ENCODE data around the gene FUT1.

FUT1 gene

GRCh38 chr19:48760504-48761205 is 8.2 kb upstream of the FUT1 start:
- no peaks in the 10 kb centered on the region for H3K36me3 ChIP-seq (ENCODE audit: control insufficient read depth, insufficient read depth, low read length)
- no peaks in the 10 kb centered on the region for H3K9me3 ChIP-seq (ENCODE audit: control insufficient read depth, insufficient read depth, low read length)
- H3K4me3 ChIP-seq (ENCODE audit: low read depth, low read length) = no peak overlapping the region
- no peak overlapping the region for H3K9ac ChIP-seq (ENCODE audit: low read depth, low read length)
- H3K4me1 ChIP-seq (ENCODE audit: control insufficient read depth, insufficient read depth, low read length) = no peaks in the 10 kb centered on the region
- peaks cover 3% of the 10 kb centered on the region for H3K27me3 ChIP-seq (ENCODE audit: control insufficient read depth, insufficient read depth, low read length)

GRCh38 chr19:48757741-48758144 is 5.3 kb upstream of the FUT1 start:
- no peaks in the 10 kb centered on the region for H3K9me3 ChIP-seq (ENCODE audit: control insufficient read depth, insufficient read depth, low read length)
- H3K36me3 ChIP-seq (ENCODE audit: control insufficient read depth, insufficient read depth, low read length) = peaks cover under 1% of the 10 kb centered on the region
- peaks cover 3% of the 10 kb centered on the region for H3K4me1 ChIP-seq (ENCODE audit: control insufficient read depth, insufficient read depth, low read length)
- peaks cover 3% of the 10 kb centered on the region for H3K27me3 ChIP-seq (ENCODE audit: control insufficient read depth, insufficient read depth, low read length)
- H3K9ac ChIP-seq (ENCODE audit: low read depth, low read length) = no peak overlapping the region
- H3K4me3 ChIP-seq (ENCODE audit: low read depth, low read length) = no peak overlapping the region

GRCh38 chr19:48757089-48757675 is 4.7 kb upstream of the FUT1 start:
- Histone ChIP-seq H3K27me3 (ENCODE audit: control insufficient read depth, insufficient read depth, low read length) (no peaks in the 10 kb centered on the region), H3K9me3 (ENCODE audit: control insufficient read depth, insufficient read depth, low read length) (no peaks in the 10 kb centered on the region), H3K36me3 (ENCODE audit: control insufficient read depth, insufficient read depth, low read length) (peaks cover 2% of the 10 kb centered on the region), H3K4me3 (ENCODE audit: low read depth, low read length) (no peak overlapping the region), H3K4me1 (ENCODE audit: control insufficient read depth, insufficient read depth, low read length) (peaks cover 3% of the 10 kb centered on the region), H3K9ac (ENCODE audit: low read depth, low read length) (no peak overlapping the region)

GRCh38 chr19:48756686-48757085 is 4.2 kb upstream of the FUT1 start:
- Histone ChIP-seq H3K9ac (ENCODE audit: low read depth, low read length) (no peak overlapping the region), H3K9me3 (ENCODE audit: control insufficient read depth, insufficient read depth, low read length) (no peaks in the 10 kb centered on the region), H3K27me3 (ENCODE audit: control insufficient read depth, insufficient read depth, low read length) (no peaks in the 10 kb centered on the region), H3K4me3 (ENCODE audit: low read depth, low read length) (no peak overlapping the region), H3K36me3 (ENCODE audit: control insufficient read depth, insufficient read depth, low read length) (peaks cover 2% of the 10 kb centered on the region), H3K4me1 (ENCODE audit: control insufficient read depth, insufficient read depth, low read length) (peaks cover 3% of the 10 kb centered on the region)

- H3K4me1 ChIP-seq (ENCODE audit: control insufficient read depth, insufficient read depth, low read length) = peaks cover 5% of the 10 kb centered on the region
- no peak overlapping the region for H3K9ac ChIP-seq (ENCODE audit: low read depth, low read length)
Observed at GRCh38 chr19:48756212-48756611, 3.8 kb upstream of the FUT1 start.

GRCh38 chr19:48755787-48756186 is 3.3 kb upstream of the FUT1 start:
- Histone ChIP-seq H3K9ac (ENCODE audit: low read depth, low read length) (no peak overlapping the region), H3K36me3 (ENCODE audit: control insufficient read depth, insufficient read depth, low read length) (peaks cover 6% of the 10 kb centered on the region), H3K4me1 (ENCODE audit: control insufficient read depth, insufficient read depth, low read length) (peaks cover 8% of the 10 kb centered on the region), H3K4me3 (ENCODE audit: low read depth, low read length) (no peak overlapping the region), H3K27me3 (ENCODE audit: control insufficient read depth, insufficient read depth, low read length) (no peaks in the 10 kb centered on the region), H3K9me3 (ENCODE audit: control insufficient read depth, insufficient read depth, low read length) (no peaks in the 10 kb centered on the region)

More at GRCh38 chr19:48756212-48756611, 3.8 kb upstream of the FUT1 start:
- no peaks in the 10 kb centered on the region for H3K27me3 ChIP-seq (ENCODE audit: control insufficient read depth, insufficient read depth, low read length)
- H3K9me3 ChIP-seq (ENCODE audit: control insufficient read depth, insufficient read depth, low read length) = no peaks in the 10 kb centered on the region
- H3K4me3 ChIP-seq (ENCODE audit: low read depth, low read length) = no peak overlapping the region
- peaks cover 2% of the 10 kb centered on the region for H3K36me3 ChIP-seq (ENCODE audit: control insufficient read depth, insufficient read depth, low read length)

GRCh38 chr19:48755084-48755641 is 2.7 kb upstream of the FUT1 start, which contains the start of gene FGF21:
Gene FGF21, plus strand, starts transcription at chr19:48755524. Its CDS starts 713 bp downstream, at chr19:48756237.
- Histone ChIP-seq H3K36me3 (ENCODE audit: control insufficient read depth, insufficient read depth, low read length) (peaks cover 12% of the 10 kb centered on the region), H3K9me3 (ENCODE audit: control insufficient read depth, insufficient read depth, low read length) (no peaks in the 10 kb centered on the region), H3K4me3 (ENCODE audit: low read depth, low read length) (no peak within 1 kb of the TSS), H3K9ac (ENCODE audit: low read depth, low read length) (peak within 1 kb of the TSS; percentile 24), H3K4me1 (ENCODE audit: control insufficient read depth, insufficient read depth, low read length) (peaks cover 8% of the 10 kb centered on the region), H3K27me3 (ENCODE audit: control insufficient read depth, insufficient read depth, low read length) (no peaks in the 10 kb centered on the region)

GRCh38 chr19:48751845-48752495 is 471 bp downstream of the FUT1 start:
- Histone ChIP-seq H3K9me3 (ENCODE audit: control insufficient read depth, insufficient read depth, low read length) (no peaks in the 10 kb centered on the region), H3K36me3 (ENCODE audit: control insufficient read depth, insufficient read depth, low read length) (peaks cover 18% of the 10 kb centered on the region), H3K9ac (ENCODE audit: low read depth, low read length) (peak overlapping the region; percentile 70), H3K4me1 (ENCODE audit: control insufficient read depth, insufficient read depth, low read length) (peaks cover 8% of the 10 kb centered on the region), H3K27me3 (ENCODE audit: control insufficient read depth, insufficient read depth, low read length) (no peaks in the 10 kb centered on the region), H3K4me3 (ENCODE audit: low read depth, low read length) (peak overlapping the region; percentile 92)

GRCh38 chr19:48750771-48751504 is 1.5 kb downstream of the FUT1 start:
- Histone ChIP-seq H3K4me1 (ENCODE audit: control insufficient read depth, insufficient read depth, low read length) (peaks cover 10% of the 10 kb centered on the region), H3K36me3 (ENCODE audit: control insufficient read depth, insufficient read depth, low read length) (peaks cover 18% of the 10 kb centered on the region), H3K9ac (ENCODE audit: low read depth, low read length) (no peak overlapping the region), H3K27me3 (ENCODE audit: control insufficient read depth, insufficient read depth, low read length) (no peaks in the 10 kb centered on the region), H3K9me3 (ENCODE audit: control insufficient read depth, insufficient read depth, low read length) (no peaks in the 10 kb centered on the region), H3K4me3 (ENCODE audit: low read depth, low read length) (no peak overlapping the region)

GRCh38 chr19:48750351-48750750 is 2.1 kb downstream of the FUT1 start:
- no peaks in the 10 kb centered on the region for H3K9me3 ChIP-seq (ENCODE audit: control insufficient read depth, insufficient read depth, low read length)
- H3K4me1 ChIP-seq (ENCODE audit: control insufficient read depth, insufficient read depth, low read length) = peaks cover 9% of the 10 kb centered on the region
- no peak overlapping the region for H3K9ac ChIP-seq (ENCODE audit: low read depth, low read length)
- peaks cover 18% of the 10 kb centered on the region for H3K36me3 ChIP-seq (ENCODE audit: control insufficient read depth, insufficient read depth, low read length)
- no peaks in the 10 kb centered on the region for H3K27me3 ChIP-seq (ENCODE audit: control insufficient read depth, insufficient read depth, low read length)
- no peak overlapping the region for H3K4me3 ChIP-seq (ENCODE audit: low read depth, low read length)

GRCh38 chr19:48749571-48750198 is 2.8 kb downstream of the FUT1 start:
- no peaks in the 10 kb centered on the region for H3K27me3 ChIP-seq (ENCODE audit: control insufficient read depth, insufficient read depth, low read length)
- peaks cover 9% of the 10 kb centered on the region for H3K4me1 ChIP-seq (ENCODE audit: control insufficient read depth, insufficient read depth, low read length)

More at GRCh38 chr19:48749571-48750198, 2.8 kb downstream of the FUT1 start:
- Histone ChIP-seq H3K36me3 (ENCODE audit: control insufficient read depth, insufficient read depth, low read length) (peaks cover 18% of the 10 kb centered on the region), H3K4me3 (ENCODE audit: low read depth, low read length) (no peak overlapping the region), H3K9me3 (ENCODE audit: control insufficient read depth, insufficient read depth, low read length) (no peaks in the 10 kb centered on the region), H3K9ac (ENCODE audit: low read depth, low read length) (no peak overlapping the region)

Measured in iPS-15b (cell line).